ENCODE measurements around the gene GPX4.
A peak's percentile ranks its signal among the peaks of the same experiment; 100 is the strongest.

The GPX4 gene

DNA sequence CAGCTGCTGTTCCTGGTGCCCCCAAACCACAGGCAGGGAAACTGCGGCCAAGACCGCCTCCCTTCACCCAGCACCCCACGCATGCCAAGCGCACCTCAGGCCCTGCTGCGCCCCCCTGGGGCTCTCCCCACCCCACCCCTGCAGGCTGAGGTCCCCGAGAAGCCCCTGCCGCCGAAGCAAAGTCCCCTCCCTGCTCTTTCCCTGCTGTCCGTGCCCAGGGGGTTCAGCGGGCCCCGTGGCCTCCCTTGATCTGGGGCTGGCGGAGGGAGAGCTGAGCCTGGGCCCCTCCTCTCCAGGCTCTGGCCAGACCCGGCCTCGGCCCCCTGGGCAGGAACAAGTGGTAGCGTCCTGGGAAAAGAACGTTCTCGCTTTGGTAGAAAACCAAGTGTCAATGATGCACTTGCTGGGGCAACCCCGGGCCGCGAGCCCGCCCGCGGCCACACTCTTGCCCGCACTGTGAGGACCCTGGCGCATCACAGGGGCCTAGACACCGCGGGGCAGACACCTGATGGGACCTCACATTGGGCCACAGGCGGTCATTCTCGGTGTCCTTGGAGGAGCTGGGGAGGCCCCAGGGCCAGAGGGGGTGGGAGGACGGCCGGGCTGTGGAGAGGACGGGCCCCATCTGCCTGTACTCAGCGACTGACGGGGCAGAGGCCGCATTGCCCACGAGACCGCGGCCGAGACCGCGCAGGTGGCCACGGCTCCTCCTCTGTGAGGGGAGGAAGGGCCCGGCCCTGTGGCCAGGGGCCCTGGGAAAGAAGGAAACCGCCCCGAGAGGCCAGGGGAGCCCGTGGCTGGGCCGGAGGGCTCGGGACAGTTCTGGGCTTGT, 29.0 kb downstream of the GPX4 start:
- peaks cover 3% of the 10 kb centered on the region; the same call in 1 of the 2 replicates for H3K36me3 ChIP-seq
- no peaks in the 10 kb centered on the region for H3K27me3 ChIP-seq
- TF ChIP-seq, protein P1, sequence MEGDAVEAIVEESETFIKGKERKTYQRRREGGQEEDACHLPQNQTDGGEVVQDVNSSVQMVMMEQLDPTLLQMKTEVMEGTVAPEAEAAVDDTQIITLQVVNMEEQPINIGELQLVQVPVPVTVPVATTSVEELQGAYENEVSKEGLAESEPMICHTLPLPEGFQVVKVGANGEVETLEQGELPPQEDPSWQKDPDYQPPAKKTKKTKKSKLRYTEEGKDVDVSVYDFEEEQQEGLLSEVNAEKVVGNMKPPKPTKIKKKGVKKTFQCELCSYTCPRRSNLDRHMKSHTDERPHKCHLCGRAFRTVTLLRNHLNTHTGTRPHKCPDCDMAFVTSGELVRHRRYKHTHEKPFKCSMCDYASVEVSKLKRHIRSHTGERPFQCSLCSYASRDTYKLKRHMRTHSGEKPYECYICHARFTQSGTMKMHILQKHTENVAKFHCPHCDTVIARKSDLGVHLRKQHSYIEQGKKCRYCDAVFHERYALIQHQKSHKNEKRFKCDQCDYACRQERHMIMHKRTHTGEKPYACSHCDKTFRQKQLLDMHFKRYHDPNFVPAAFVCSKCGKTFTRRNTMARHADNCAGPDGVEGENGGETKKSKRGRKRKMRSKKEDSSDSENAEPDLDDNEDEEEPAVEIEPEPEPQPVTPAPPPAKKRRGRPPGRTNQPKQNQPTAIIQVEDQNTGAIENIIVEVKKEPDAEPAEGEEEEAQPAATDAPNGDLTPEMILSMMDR (IDR thresholded peaks at IDR 0.05; ENCODE audit: low read depth, low read length) = no peak
- H3K4me1 ChIP-seq = no peaks in the 10 kb centered on the region; the same call in 1 of the 2 replicates
- H3K9me3 ChIP-seq = no peaks in the 10 kb centered on the region
- no peak for DNase-seq
- H3K4me3 ChIP-seq (ENCODE audit: low read depth, low read length) = peak overlapping the region; percentile 35; the same call in 1 of the 2 replicates

DNA sequence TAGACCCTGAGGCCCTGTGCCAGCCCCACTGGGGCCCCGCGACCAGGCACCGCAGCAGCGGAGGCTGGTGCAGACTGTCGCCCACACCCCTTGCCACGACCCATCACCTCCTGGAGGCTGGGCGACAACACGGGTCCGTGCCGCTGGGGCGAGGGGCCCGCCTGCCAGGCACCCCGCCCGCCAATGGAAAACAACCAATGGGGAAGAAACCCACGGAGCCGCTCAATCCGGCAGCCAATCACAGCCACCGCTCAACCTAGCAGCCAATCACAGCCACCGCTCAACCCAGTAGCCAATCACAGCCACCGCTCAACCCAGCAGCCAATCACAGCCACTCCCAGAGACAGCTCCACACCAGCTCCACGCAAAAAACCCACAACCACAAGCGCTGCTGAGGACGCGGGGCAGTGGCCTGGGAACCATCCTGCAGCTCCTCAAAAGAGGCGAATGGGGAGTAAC, 29.7 kb downstream of the GPX4 start:
- Histone ChIP-seq H3K27me3 (no peaks in the 10 kb centered on the region), H3K9me3 (no peaks in the 10 kb centered on the region), H3K4me1 (no peaks in the 10 kb centered on the region; the same call in 1 of the 2 replicates), H3K36me3 (peaks cover 3% of the 10 kb centered on the region; the same call in 1 of the 2 replicates), H3K4me3 (ENCODE audit: low read depth, low read length) (no peak overlapping the region)
- DNase-seq = no peak
- TF ChIP-seq, protein P1 (IDR thresholded peaks at IDR 0.05; ENCODE audit: low read depth, low read length) = no peak

DNA sequence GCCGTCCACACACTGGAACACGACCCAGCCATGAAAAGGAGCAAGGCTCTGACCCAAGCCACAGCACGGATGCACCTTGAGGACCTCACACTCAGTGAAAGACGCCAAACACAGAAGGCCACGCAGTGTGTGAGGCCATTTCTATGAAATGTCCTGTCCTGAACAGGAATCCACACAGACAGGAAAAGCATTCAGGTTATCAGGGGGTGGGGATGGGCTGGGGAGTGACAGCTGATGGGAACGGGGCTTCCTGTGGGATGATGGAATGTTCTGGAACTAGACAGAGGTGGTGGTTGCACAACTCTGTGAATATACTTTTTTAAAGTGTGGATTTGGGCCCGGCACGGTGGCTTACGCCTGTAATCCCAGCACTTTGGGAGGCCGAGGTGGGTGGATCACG, 30.6 kb downstream of the GPX4 start:
- TF ChIP-seq, protein P1 (IDR thresholded peaks at IDR 0.05; ENCODE audit: low read depth, low read length) = no peak
- H3K4me3 ChIP-seq (ENCODE audit: low read depth, low read length) = no peak overlapping the region
- no peaks in the 10 kb centered on the region; the same call in 1 of the 2 replicates for H3K4me1 ChIP-seq

DNA sequence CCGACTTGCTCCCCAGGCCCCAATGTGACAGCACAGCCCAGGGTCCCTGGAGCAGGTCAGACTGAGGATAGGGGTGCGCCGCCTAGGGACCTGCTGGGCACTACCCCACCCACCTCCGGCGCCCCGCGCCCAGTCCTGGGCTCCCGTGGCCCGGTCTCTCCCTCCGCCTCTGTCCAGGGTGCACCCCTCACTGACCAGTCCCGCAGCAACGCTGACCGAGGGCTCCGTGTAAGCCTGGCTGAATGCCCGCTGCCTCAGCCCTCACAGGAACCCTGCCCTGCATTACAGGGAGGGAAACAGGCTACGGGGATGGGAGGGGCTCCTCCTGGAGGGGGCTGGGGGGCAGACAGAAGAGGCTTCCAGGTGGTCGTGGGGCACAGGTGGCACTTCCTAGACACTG, 31.7 kb downstream of the GPX4 start:
- no peaks in the 10 kb centered on the region for H3K27me3 ChIP-seq
- TF ChIP-seq, protein P1 (IDR thresholded peaks at IDR 0.05; ENCODE audit: low read depth, low read length) = no peak
- DNase-seq = no peak
- H3K9me3 ChIP-seq = no peaks in the 10 kb centered on the region
- H3K36me3 ChIP-seq = peaks cover 3% of the 10 kb centered on the region; the same call in 1 of the 2 replicates
- H3K4me1 ChIP-seq = no peaks in the 10 kb centered on the region; the same call in 1 of the 2 replicates
- no peak overlapping the region for H3K4me3 ChIP-seq (ENCODE audit: low read depth, low read length)

More for the DNA sequence above, 30.6 kb downstream of the GPX4 start:
- peaks cover 3% of the 10 kb centered on the region; the same call in 1 of the 2 replicates for H3K36me3 ChIP-seq
- DNase-seq = no peak
- H3K9me3 ChIP-seq = no peaks in the 10 kb centered on the region
- no peaks in the 10 kb centered on the region for H3K27me3 ChIP-seq

DNA sequence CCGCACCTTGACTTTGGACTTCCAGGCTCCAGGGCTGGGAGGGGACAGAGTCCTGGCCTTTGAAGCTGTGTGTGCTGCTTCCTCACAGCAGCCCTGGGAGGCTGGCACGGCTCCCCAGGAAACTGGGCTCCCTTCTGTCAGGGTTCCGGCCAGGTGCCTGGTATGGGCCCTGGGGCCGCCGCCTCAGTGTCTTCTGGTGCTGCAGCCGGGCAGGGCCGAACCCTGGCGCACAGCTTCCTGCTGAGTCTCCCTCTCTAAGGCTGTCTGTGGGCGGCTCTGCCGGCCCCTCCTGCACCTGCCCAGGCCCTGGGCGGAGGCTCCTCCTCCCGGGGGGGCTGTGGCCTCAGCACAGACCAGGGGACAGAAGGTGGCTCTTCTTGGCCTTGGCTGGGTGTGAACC, 32.4 kb downstream of the GPX4 start:
- Histone ChIP-seq H3K27me3 (no peaks in the 10 kb centered on the region), H3K4me1 (no peaks in the 10 kb centered on the region; the same call in 1 of the 2 replicates), H3K36me3 (peaks cover 3% of the 10 kb centered on the region; the same call in 1 of the 2 replicates), H3K9me3 (no peaks in the 10 kb centered on the region), H3K4me3 (ENCODE audit: low read depth, low read length) (no peak overlapping the region)
- no peak for DNase-seq
- TF ChIP-seq, protein P1 (IDR thresholded peaks at IDR 0.05; ENCODE audit: low read depth, low read length) = no peak
